Activated gamma-delta T cell treated with anti-CD3 and anti-CD28 coated beads, Interleukin-2, amount 50 U/mL, for 16 hours (primary cell): ENCODE measurements around the gene TSPAN11.
"Not testable (repeated sequence)": the region's sequence is repeated elsewhere in the genome, so short reads cannot be mapped to it uniquely, and the experiment has no call there.

ENCODE experiments used
- DNase-seq: peaks from one replicate; pipeline ENCODE4 v3.0.0-alpha.2; 2020; ENCODE audit warnings: low read depth

TSPAN11 gene

DNA sequence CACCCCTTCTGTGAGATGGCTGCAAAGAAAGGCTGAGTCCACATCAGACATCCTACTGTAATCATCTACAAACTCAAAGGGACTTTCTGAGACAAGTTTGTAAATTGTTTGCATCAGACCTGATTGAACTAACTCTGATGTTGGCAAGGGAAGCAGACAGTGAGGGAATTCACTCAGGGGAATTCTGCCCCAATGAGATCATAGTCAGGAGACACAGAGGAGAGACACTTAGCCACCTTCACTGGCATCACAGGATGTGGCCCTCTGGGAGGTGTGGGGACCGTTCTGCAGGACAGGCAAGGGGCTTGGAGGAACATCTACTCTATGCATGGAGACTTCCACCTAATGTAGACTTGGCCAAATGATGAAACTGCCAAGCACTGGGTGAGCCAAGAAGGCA lies 76.5 kb downstream of the TSPAN11 start:
- DNase-seq = no peak

DNA sequence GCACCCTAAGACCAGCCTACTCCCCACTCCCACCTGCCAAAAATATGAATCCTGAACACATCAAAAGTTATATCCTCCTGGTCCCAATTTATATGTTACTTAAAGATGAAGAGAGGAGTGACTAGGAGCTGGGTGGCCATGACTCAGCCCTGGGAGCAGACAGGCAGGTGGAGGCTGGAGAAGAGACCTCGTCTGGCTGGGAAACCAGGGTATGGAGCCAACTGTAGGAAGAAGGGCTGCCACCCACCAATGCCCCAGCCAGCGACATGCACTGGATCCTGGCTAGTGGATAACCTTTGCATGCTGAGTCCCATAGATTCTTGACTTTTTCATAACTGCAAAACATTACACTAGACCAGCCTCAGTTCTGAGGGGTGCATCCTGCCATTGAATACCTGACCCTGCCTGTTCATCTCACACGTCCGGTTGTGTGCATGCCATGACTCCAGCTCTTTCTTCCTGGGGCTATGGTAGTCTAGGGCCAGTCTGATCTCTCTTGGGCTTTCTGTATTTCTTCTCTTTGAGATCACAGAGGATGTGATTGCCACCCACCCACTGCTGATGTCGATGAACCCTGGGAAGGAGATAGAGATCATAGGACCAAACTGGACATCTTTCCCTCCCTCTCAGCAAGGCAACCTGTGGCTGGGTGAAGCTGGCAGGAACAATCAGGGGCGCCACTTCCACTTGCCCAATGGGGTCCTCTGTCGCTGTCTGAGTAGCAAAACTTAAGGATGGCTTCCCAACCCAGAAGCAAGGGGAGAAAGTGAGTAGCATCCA lies 77.5 kb downstream of the TSPAN11 start:
- DNase-seq = no peak

DNA sequence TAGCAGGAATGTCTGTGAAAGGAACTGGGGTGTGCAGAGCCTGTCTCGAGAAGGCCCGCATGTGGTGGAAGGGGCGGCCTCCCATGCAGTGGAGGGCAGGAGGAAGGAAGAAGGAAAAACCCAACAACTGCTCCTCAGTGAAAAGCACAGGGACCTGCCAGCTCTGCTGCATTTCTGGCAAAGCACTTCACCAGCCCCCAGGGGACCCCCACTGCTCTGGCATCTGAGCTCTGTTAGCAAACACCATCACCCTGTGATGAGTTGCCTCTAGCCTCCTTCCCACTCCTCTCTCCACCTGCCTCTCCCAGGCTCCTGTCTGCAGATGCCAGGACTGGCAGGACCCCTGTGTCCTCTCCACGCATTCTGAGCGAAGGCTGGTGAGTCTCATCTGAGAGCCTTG lies 78.1 kb downstream of the TSPAN11 start:
- DNase-seq = no peak

DNA sequence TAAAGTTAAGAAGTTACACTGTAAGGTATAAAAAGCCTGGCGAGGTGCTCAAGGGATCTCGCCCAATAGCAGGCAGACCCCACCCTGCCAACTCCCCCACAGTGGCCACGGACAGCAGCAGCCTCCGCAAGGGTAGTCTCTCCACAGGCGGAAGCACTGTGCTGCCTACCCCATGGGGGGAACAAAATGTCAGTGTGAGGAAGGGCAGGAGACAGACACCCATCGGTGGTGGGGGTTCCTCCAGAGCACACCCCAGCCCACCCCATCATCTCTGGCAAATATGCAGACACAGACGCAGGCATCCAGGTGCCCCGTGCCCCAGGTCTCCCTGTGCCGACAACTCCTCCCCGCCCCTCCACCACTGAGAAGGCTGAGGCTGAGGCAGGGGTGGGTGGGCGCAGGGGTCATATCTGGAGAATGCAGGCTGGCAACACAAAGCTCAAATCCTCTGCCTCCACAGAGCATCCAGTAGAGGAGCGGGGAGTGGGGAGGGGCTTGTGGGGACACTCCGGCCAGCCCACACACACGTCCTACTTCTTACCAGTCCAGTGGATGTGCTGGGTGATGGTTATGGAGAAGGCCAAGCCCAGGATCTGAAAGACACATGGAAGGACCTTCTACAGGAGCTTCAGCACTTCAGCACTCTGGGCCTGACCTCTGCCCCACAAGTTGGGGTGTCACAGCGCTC lies 78.9 kb downstream of the TSPAN11 start:
- DNase-seq = no peak

DNA sequence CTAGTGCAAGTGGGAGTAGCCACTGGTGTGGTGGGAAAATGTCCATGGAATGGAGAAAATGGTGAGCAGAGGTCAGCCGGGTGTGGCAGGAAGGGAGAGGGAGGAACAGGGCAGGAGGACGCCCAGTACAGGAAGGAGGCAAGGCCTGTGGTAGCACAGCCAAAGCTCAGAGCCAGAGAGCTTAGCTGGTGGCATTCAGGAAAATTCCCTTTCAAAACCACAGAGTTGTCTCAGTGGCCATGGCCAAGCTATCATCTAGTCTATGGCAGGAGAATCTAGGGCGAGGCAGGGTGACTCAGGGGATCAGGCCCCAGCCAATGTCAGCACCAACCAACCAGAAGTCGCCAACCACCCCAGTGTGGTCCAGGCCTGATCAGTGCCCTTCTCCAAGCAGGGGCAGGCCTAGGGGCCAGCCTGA lies 79.4 kb downstream of the TSPAN11 start:
- DNase-seq = no peak

DNA sequence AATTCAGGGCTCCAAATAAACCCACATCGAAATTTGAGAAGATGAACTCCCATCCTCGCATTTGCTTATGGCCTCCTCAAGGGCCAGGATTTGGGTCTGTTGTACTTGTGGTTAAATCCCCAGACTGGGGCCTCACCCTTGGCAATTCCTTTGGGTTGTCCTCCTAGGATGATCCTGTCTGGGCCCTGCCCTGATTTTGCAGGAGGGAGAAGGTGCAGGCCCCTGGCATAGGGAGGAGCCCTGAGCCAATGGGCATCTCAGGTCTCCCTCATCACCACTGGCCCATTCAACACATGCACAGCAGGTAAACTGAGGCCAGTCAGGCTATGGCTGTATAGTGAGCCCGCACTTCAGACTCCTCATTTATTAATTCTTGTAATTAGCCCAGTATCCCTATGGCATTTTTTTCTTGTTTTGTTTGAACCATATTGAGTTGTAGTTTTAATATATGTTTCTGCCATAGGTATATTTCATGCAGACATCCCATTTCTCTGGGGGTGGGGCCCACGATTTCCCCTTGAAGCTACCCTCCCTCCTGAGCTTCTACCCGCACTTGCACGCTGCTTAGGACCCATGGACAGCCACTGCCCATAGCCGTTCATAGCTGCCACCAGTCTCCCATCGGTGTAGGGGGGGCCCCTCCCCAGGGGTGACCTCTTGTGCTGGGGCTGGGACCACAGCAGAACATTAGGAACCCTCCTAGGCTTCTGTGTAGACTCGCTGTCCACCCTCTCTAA lies 80.0 kb downstream of the TSPAN11 start:
- DNase-seq = no peak

DNA sequence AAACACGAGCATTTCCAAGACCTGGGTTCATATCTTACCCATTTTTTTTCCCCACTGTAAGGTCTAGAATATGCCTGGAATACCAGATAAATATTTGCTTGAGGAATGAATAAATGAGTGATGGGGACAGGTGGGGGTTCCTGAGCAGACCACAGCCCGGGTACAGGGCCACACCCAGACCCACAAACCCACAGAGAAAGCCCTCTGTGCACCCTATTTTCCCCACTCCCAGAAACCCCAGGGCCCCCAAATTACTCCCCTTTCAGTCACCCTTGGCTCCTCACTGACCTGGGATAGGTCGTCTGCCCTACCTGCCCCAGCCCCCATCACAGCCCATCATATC lies 80.6 kb downstream of the TSPAN11 start:
- DNase-seq = no peak

DNA sequence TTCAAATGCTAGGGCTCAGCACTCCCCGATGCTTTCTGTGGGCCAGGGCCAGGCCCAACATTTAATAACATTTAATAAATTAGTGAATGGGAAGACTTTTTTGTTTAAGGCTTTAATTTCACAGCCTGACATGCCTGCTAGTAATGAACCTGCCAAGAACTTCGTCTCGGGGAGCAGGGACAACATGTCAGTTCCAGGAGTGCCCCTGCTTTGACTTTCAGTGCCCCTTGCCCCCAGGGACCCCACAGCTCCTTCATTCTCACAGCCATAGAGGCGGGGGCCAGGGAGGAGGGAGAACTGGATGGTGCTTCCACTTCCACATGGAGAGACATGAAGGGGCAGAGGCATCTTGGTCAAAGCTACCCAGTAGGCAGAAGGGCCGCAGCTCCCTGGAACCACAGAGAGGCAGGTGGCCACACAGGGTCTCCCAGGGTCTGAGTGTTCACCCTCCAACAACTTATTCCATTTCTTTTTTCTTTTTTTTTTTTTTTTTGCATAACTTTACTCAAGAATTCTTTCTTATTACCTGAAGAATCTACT lies 81.2 kb downstream of the TSPAN11 start:
- DNase-seq = no peak

DNA sequence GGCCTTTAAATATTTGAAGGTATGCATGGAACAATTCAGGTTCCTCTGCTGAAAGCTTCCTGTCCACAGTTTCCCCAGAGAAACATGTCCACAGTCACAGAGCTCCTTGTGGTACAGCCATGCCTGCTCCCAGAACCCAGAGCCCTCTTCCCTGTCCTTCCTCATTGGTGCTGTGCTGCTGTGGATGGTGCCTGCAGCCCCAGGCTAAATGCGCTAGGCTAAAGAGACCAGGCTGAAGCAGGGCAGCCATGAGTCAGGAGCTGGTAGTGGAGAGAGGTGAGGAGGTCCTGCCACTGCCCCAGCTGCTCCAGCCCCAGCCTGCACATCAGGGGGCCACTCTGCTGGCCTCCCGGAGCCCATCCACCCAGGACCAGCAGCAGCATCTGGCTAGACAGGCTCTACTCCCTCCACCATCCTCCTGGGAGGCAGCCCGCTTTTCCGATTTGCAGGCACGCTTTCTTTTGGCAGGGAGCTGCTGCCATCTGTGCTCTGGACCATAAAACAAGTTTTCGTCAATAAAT lies 81.8 kb downstream of the TSPAN11 start:
- DNase-seq = no peak

DNA sequence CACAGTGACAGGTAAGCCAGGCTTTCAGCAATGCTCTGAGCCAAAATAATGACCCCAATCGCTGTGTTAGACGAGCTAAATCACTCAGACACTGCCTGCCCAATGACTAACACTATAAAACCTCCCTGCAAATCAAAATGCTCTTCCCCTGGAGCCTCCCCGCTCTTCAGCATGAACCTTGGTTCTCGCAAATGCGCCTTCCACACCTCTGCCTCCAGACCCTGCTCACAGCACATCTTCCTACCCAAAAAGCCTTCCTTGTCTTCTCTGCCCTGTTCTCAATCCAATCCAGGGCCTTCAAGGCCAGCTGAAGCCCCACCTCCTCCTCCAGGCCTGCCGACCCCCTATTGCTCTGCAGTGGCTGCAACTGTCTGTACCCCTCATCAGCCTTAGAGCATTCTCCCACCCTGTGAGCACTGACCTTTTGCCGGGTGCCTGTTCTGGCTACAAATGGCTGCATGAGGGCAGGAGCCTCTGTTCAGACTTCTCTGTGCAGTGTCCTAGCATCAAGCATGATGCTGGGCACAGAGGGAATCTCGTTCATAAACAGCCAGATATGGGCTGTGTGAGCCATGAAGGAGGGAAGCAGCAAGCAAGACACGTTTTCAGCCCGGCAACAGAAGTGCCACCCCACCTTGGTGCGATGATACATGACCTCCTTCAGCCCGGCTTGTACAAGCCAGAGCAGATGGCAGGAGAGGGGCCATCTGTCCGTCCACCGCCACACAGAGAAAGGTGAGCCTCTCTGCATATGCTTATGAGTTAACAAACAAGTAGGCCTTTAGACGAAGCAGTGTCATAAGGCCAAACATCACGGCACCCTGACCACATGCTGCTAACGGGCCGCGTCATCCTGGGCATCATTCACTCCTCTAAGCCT lies 82.7 kb downstream of the TSPAN11 start:
- DNase-seq = no peak

DNA sequence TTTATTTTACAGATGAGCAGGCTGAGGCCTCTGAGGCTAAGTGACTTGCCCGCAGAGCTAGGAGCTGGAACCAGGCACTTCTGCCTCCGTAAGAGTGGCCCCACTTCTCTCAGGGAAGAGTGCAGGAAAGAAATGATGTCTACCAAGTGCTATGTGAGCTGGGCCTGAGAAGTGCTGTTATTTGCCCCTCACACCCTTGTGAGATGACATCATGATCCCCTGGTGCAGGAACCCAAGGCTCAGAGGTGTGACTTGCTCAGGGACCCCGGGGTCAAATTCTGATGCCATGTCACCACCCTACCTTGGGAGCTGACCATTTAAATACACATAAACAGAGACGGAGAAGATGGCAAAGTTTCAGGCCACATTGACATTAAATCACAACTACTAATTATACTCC lies 83.4 kb downstream of the TSPAN11 start:
- DNase-seq = no peak

DNA sequence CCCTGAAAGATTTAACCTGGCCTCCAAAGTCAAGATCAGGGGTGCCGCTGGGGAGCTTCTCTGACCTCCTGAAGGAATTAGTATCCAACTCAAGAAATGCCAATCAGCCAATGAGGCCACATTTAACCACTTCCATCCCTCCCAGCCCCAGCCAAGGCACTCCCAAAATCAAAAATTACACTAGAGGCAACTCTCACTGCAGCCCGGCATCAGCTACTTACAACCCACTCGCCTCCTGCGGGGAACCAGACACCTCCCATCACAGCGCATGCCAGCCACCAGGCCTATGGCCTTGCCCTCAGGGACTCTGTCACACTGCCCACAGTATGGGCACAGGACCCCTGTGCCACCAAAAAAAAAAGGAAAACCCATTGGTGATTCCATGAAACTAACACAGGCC lies 84.8 kb downstream of the TSPAN11 start:
- no peak for DNase-seq

DNA sequence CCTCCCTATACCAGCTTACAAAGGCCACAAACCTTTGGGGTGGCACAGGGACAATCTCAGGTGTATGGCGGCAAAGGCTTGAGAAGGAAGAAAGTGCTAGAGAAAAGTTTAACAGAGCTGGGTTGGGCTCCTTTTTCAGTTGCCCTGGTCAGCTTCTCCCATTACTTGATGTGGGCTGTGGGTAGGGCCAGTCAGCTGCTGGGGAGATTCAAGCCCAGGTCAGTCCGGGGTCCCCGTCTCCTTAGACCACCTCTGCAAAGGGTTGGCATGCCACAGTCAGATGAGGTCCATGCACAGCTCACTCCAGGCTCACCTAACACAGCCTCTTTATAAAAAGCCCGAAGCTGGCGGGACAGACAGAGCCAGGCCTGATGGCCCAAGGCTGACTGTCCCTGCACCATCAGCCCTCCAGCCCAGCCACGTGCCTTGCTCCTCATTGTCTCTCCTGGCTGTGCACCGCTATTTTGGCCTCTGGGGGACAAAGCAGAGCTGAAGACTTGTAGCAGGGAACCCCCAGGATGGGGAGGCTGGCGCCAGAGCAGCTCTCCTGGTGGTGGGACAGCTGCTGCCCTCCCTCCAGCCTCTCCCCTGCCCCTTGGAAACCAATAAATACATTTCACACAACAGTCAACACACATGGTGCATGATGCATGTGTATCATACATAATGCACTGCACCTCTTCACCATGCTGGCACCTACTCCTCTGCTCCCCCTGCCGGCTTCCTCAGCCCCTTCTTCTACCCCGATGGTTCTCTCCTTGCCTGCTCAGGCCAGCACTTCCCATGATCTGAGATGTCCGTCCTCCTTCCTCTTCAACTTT lies 85.4 kb downstream of the TSPAN11 start:
- no peak for DNase-seq

DNA sequence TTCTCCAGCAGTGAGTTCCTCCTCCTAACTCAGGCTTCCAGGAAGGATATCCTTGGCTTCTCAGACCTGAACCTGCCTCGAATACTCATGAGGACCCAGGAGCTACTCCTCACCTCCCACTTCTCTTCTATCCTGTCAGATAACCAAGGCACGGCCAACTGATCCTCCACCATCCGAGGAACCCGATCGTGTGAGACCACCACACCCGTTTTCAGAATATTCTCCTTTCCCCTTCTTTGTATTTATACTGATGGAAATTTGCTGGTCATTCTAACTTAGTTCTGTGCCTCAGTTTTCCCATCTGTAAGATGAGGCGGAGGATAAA lies 86.0 kb downstream of the TSPAN11 start:
- not testable (repeated sequence) for DNase-seq

DNA sequence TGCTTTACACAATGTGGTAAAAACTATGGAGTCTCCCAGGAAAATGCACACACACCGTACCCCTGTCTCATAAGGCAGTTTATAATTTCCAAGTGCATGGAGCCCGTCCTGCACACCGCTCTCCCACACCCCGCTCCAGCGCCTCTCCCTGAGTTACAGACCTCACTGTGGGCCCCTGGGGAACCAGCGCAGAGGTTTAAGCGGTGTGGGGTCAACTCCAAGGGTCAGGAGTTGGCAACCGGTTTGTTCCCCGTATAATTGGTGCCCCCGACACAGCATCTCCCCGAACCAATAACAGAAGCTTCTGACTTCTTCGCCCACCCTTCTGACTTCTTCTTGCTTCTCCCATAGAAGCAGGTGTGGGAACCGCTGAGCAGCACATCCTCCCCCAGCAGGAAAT lies 88.7 kb downstream of the TSPAN11 start:
- DNase-seq = no peak

DNA sequence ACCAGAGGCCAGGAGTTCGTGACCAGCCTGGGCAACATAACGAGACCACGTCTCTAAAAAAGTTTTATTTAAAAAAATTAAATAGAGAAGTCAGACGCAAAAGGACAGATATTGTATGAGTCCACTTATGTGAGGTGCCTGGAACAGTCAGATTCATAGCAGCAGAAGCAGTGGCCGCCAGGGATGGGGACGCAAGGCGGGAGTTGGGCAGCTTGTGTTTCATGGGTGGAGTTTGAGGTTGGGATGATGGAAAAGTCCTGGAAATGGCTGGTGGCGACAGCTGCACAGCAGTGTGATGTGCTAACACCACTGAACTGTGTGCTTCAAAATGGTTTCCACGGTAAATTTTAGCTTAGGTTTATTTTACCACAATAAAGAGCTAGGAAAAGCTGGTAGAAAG lies 89.5 kb downstream of the TSPAN11 start:
- DNase-seq = no peak

DNA sequence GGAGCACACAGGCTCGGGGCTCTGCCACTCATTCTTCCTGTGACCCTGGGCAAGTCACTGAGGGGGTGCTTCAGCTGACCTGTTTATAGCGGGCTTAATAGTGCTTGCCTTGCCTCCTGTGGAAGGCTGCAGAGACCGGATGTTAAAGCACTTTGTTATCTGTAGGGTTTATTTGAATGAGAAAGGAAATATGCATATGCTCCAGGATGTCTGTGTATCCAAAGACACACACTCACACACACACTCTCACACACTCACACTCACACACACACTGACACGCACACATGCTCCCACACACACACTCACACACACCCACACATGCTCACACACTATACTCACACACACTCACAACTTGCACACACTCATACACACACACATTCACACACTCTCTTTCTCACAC lies 91.0 kb downstream of the TSPAN11 start:
- DNase-seq = no peak

DNA sequence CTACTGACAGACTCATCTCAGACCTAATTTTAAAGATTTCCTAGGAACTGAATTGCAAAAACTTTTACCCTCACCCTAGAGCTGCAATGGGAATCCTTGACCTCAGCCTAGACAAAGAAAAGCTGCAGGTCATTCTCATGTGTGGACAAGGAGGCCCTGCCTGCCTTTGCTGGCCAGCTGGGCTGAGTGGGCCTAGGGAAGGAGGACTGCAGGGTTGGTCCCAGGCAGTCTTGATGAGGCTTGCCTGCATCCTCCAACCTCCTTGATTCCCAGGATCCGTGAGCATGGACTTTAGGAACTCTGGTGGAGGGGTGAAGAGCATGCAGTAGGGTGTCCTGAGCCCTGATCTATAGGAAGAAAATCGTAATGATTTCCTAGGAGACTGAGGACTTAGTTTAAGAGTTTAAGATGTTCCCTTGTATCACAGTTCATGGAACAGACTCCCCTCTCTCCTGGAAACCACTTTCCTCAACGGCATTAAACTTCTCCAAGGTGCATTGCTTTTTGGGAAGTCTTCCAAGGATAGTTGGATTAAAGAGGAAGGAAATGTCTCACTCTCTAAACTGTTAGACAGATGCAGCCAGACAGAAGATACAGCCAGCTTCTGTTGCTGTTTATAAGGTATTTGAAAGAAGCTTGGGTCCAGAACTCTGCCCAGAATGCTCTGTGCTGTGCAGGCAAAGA lies 91.7 kb downstream of the TSPAN11 start:
- no peak for DNase-seq

DNA sequence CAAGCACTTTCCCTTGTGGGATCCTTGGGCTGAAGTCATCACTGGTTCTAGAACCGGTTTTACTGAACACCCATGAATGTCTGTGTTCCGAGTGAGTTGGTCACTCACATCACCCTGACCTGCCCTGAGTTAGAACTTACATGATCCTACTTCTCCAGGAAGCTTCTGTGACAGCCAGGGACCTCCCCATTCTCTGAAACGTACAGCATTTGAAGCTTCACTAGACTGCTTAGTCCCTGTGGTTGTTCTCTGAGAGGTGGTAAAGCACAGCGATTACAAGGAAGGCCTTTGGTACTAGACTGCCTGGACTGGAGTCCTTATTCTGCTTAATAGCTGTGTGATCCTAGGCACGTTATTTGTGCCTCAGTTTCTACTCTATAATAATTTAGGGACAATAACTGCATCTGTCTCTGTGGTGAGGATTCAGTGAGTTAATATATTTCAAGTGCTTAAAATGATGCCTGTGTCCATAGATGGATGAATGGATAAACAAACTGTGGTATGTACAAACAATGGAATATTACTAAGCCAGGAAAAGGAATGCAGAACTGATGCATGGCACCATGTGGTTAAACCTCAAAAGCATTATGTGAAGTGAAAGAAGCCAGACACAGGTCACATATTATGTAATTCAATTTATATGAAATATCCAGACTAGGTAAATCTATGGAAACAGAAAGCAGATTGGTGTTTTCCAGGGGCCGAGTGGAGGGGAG lies 92.4 kb downstream of the TSPAN11 start:
- DNase-seq = no peak

DNA sequence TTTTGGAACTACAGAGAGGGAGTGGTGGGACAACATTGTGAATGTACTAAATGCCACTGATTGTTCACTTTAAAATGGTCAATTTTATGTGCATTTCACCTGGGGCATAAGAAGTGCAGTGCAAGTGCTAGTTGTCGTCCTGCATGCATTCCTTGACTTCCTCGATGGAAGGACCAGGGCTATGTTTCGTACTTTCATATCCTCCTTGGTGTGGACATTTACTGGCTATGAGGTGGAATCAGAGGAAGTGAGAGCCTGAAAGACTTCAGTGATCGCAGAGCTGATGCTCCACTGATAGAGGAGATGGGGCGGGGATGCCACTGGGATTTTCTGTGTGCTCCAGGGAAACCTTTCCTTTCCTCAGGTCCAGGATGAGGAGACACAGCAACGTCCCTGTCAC lies 93.0 kb downstream of the TSPAN11 start:
- DNase-seq = no peak
